PC-9 (cell line): Measurements from ENCODE around the gene TRANK1.

Experiments
- EZH2 ChIP-seq: fragments of 200-600 bp; sonication (generic); IDR thresholded peaks from 2 replicates; pipeline ENCODE4 v1.8.0; 2017; ENCODE audit warnings: antibody characterized with exemption, low read depth
- TF ChIP-seq, protein P1 (sequence below): fragments of 200-600 bp; sonication (generic); conservative IDR thresholded peaks from 2 replicates; pipeline ENCODE4 v1.6.1; 2017; ENCODE audit warnings: mixed run types, antibody characterized with exemption, mild to moderate bottlenecking, moderate library complexity

DNA sequence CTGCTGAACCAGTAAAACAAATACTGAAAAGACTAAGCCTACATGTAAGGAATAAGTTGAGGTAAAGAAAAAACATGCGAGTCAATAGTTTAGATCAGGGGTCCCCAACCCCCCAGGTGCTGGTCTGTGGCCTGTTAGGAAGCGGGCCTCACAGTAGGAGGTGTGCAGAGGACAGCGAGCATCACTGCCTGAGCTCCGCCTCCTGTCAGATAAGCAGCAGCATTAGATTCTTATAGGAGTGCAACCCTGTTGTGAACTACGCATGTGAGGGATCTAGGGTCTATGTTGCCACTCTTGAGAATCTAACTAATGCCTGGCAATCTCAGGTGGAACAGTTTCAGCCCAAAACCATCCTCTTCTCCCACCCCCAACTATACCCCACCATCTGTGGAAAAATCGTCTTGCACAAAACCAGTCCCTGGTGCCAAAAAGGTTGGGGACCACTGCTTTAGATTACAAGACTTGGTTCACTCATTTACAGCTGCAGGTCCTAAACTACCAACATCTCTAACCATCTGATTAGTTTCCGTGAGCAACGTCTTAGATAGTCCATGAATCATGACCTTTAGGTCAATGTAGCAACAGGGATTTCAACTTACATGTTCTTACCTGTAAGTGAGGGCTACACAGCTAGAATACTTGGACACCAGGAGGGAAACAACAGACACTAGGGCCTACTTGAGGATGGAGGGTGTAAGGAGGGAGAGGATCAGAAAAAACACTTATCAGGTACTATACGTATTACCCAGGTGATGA is 66.7 kb downstream of the TRANK1 start:
- TF ChIP-seq, protein P1, sequence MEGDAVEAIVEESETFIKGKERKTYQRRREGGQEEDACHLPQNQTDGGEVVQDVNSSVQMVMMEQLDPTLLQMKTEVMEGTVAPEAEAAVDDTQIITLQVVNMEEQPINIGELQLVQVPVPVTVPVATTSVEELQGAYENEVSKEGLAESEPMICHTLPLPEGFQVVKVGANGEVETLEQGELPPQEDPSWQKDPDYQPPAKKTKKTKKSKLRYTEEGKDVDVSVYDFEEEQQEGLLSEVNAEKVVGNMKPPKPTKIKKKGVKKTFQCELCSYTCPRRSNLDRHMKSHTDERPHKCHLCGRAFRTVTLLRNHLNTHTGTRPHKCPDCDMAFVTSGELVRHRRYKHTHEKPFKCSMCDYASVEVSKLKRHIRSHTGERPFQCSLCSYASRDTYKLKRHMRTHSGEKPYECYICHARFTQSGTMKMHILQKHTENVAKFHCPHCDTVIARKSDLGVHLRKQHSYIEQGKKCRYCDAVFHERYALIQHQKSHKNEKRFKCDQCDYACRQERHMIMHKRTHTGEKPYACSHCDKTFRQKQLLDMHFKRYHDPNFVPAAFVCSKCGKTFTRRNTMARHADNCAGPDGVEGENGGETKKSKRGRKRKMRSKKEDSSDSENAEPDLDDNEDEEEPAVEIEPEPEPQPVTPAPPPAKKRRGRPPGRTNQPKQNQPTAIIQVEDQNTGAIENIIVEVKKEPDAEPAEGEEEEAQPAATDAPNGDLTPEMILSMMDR: no peak
- no peak for TF ChIP-seq EZH2
